GM23338 (cell line): ENCODE data around the gene TMPRSS6.

Experiments
- CTCF ChIP-seq, 2 experiments: fragments of 200-600 bp in 1 of 2; sonication (generic) in 1 of 2; conservative IDR thresholded peaks; 2 replicates each; pipeline versions ENCODE4 v1.5.1 to v1.6.1; 2016 to 2017; ENCODE audit warnings: antibody characterized with exemption in 2 of 2, low read depth in 2 of 2, mild to moderate bottlenecking in 2 of 2, moderate library complexity in 1 of 2
- POLR2AphosphoS5 ChIP-seq: IDR thresholded peaks from 2 replicates; pipeline ENCODE4 v1.6.1; 2016; ENCODE audit warnings: antibody characterized with exemption, low read depth

- TF ChIP-seq CTCF (conservative IDR thresholded peaks at IDR 0.05; ENCODE audit: low read depth in 2 of 2) (no peak), POLR2AphosphoS5 (no peak)
Observed at GRCh38 chr22:37067428-37067827, 42.1 kb downstream of the TMPRSS6 start.
